Endothelial cell of umbilical vein (primary cell): ENCODE results near the gene PPP1R3F. TPM values are rescaled to one million over a fixed set of nuclear protein-coding genes. Genes with fewer than 3 reads are reported as not detected.

Source experiments
- BruUV-seq: library from RNA; stranded (reverse); fragments of 400-500 nt; replicated peaks from 2 replicates; lab custom pipeline; 2021; lab: Mats Ljungman, UMichigan
- CTCF ChIA-PET: fragments of 300-600, 350-600 bp; sonication (Branson Sonifier 250); formaldehyde crosslinking; loops from one replicate; lab custom pipeline; 2021; ENCODE audit warnings: antibody characterized with exemption, inconsistent platforms; lab: Charles Lee
- POLR2A ChIA-PET: fragments of 300-600, 350-600 bp; sonication (Branson Sonifier 250); formaldehyde crosslinking; loops from one replicate; lab custom pipeline; 2021; ENCODE audit warnings: antibody characterized with exemption, inconsistent platforms; lab: Charles Lee
- DNase-seq: peaks from one replicate; pipeline ENCODE4 v3.0.0-alpha.2; 2011; ENCODE audit warnings: low read depth, low spot score
- FAIRE-seq: peaks from 2 replicates; lab custom pipeline; 2011; peaks lifted over from hg19 to GRCh38; lab: Jason Lieb, UNC
- H2AFZ ChIP-seq: 2 replicates; pipeline ENCODE4 v1.6.0; 2012; ENCODE audit warnings: low read depth, low read length, control low read depth, inconsistent platforms
- H3K27ac ChIP-seq: 2 replicates; pipeline ENCODE4 v1.5.1; 2011; ENCODE audit warnings: low read depth, mild to moderate bottlenecking, control low read depth, low read length, moderate library complexity; ENCODE audit not compliant: insufficient read depth
- H3K27me3 ChIP-seq, 2 experiments: 2 replicates each; pipeline versions ENCODE4 v1.6.0 to v1.6.1; 2011; ENCODE audit warnings: low read length in 2 of 2, mixed read lengths in 1 of 2; ENCODE audit not compliant: control insufficient read depth in 2 of 2, insufficient read depth in 2 of 2
- H3K36me3 ChIP-seq, 2 experiments: 2 replicates in 1 of 2; 3 replicates in 1 of 2; pipeline ENCODE4 v1.5.1; 2011; ENCODE audit warnings: low read length in 2 of 2, mild to moderate bottlenecking in 1 of 2, moderate library complexity in 1 of 2; ENCODE audit not compliant: control insufficient read depth in 2 of 2, insufficient read depth in 2 of 2; ENCODE audit errors: extremely low read depth in 1 of 2
- H3K4me1 ChIP-seq: 3 replicates; pipeline ENCODE4 v1.5.1; 2011; ENCODE audit warnings: mild to moderate bottlenecking, low read length; ENCODE audit not compliant: control insufficient read depth, insufficient read depth; ENCODE audit errors: extremely low read depth
- H3K4me2 ChIP-seq: 2 replicates; pipeline ENCODE4 v1.6.1; 2011; ENCODE audit warnings: low read length, control low read depth, mixed read lengths; ENCODE audit not compliant: insufficient read depth
- H3K4me3 ChIP-seq, 3 experiments: fragments of 200-600 bp in 1 of 3; sonication (generic), shearing (Covaris generic) in 1 of 3; replicated peaks in 1 of 3; 2 replicates each; pipeline ENCODE4 v1.5.1; 2011 to 2016; ENCODE audit warnings: control low read depth in 3 of 3, low read length in 3 of 3, mild to moderate bottlenecking in 2 of 3, inconsistent platforms in 1 of 3, low read depth in 1 of 3, moderate library complexity in 1 of 3; ENCODE audit not compliant: insufficient read depth in 1 of 3
- H3K79me2 ChIP-seq: 2 replicates; pipeline ENCODE4 v1.6.0; 2012; ENCODE audit warnings: low read length, inconsistent platforms; ENCODE audit not compliant: control insufficient read depth, insufficient read depth
- H3K9ac ChIP-seq: replicated peaks from 2 replicates; pipeline ENCODE3; 2011; ENCODE audit warnings: low read length, control low read depth; ENCODE audit not compliant: insufficient read depth; ENCODE audit errors: extremely low read depth
- H3K9me1 ChIP-seq: replicated peaks from 3 replicates; pipeline ENCODE4 v1.6.0; 2011; ENCODE audit warnings: mild to moderate bottlenecking, low read length; ENCODE audit not compliant: control insufficient read depth, insufficient read depth; ENCODE audit errors: extremely low read depth
- H3K9me3 ChIP-seq: replicated peaks from 2 replicates; pipeline ENCODE4 v1.5.1; 2012; ENCODE audit warnings: low read length, inconsistent platforms; ENCODE audit not compliant: control insufficient read depth, insufficient read depth
- H4K20me1 ChIP-seq: replicated peaks from 2 replicates; pipeline ENCODE3; 2011; ENCODE audit warnings: mild to moderate bottlenecking, low read length; ENCODE audit not compliant: control insufficient read depth, insufficient read depth; ENCODE audit errors: extremely low read depth
- CTCF ChIP-seq, 2 donors: IDR thresholded peaks; 1 replicate in 1 of 2; 2 replicates in 1 of 2; pipeline ENCODE4 v1.5.1; 2011; ENCODE audit warnings: low read length in 2 of 2, mild to moderate bottlenecking in 2 of 2, moderate library complexity in 2 of 2, control low read depth in 1 of 2, inconsistent platforms in 1 of 2, low read depth in 1 of 2; ENCODE audit not compliant: insufficient read depth in 1 of 2; ENCODE audit errors: extremely low read depth in 1 of 2
- EZH2 ChIP-seq: IDR thresholded peaks from 2 replicates; pipeline ENCODE4 v1.6.1; 2012; ENCODE audit warnings: borderline replicate concordance, low read depth, mild to moderate bottlenecking, moderate library complexity, low read length, inconsistent platforms; ENCODE audit not compliant: severe bottlenecking
- FOS ChIP-seq: IDR thresholded peaks from 2 replicates; pipeline ENCODE4 v1.6.1; 2011; ENCODE audit warnings: mild to moderate bottlenecking, low read length, moderate library complexity, borderline replicate concordance; ENCODE audit not compliant: insufficient read depth
- GATA2 ChIP-seq: IDR thresholded peaks from 2 replicates; pipeline ENCODE4 v1.7.0; 2011; ENCODE audit warnings: low read depth, mild to moderate bottlenecking, moderate library complexity, mixed read lengths, low read length; ENCODE audit not compliant: insufficient read length, insufficient read depth
- JUN ChIP-seq: IDR thresholded peaks from 2 replicates; pipeline ENCODE4 v1.6.1; 2011; ENCODE audit warnings: borderline replicate concordance, low read depth; ENCODE audit not compliant: insufficient read length, insufficient read depth
- MAX ChIP-seq: IDR thresholded peaks from 2 replicates; pipeline ENCODE4 v1.6.1; 2011; ENCODE audit not compliant: insufficient read depth, insufficient read length
- MYC ChIP-seq: IDR thresholded peaks from one replicate; pipeline ENCODE4 v1.6.1; 2011; ENCODE audit warnings: mild to moderate bottlenecking, low read depth, low read length
- POLR2A ChIP-seq: IDR thresholded peaks from 2 replicates; pipeline ENCODE4 v1.6.1; 2012; ENCODE audit warnings: low read depth, mild to moderate bottlenecking, control low read depth, low read length
- POLR2AphosphoS5 ChIP-seq: IDR thresholded peaks from 2 replicates; pipeline ENCODE4 v1.6.1; 2012; ENCODE audit warnings: low read depth, mild to moderate bottlenecking, control low read depth, low read length, moderate library complexity; ENCODE audit not compliant: insufficient read depth
- dilution Hi-C: fragments of 300-500 bp; cut with MboI; formaldehyde crosslinking; loops from one replicate; pipeline ENCODE4 v1.15.0; 2019; ENCODE audit warnings: low sequenced_read_pairs; ENCODE audit not compliant: extremely low pct_ligation_motif_present
- intact Hi-C: fragments of 100-400 bp; cut with micrococcal nuclease; formaldehyde crosslinking; loops from one replicate; pipeline ENCODE4 v1.10.0; 2022
- polyA plus RNA-seq, 4 experiments: library from polyadenylated mRNA; depleted of rRNA in 3 of 4; stranded (reverse) in 3 of 4; unstranded in 1 of 4; fragments of >200 nt; gene quantifications; 2 replicates each; pipeline versions ENCODE4 v1.2.1 to v1.2.3, GENCODE V29; 2011 to 2012; ENCODE audit warnings: missing spikeins in 1 of 4
- total RNA-seq: library from RNA; stranded (reverse); gene quantifications from 2 replicates; pipeline ENCODE4 v1.2.3, GENCODE V29; 2021

Gene PPP1R3F
- total and polyA plus RNA-seq, 2 donors (not counting 3 experiments of a cell fraction or from before 2014, with no cell fraction given): 1.5 to 2.5 TPM

GRCh38 chrX:49227726-49228125 lies 41.9 kb upstream of the PPP1R3F start:
- H3K9ac ChIP-seq: no peak overlapping the region
- H3K4me1 ChIP-seq: no peaks in the 10 kb centered on the region
- dilution Hi-C loops (no loop called here), intact Hi-C loops (no loop called here)
- no peak overlapping the region for H3K4me3 ChIP-seq
- FAIRE-seq: no peak
- no peak overlapping the region for H3K4me2 ChIP-seq
- H3K9me3 ChIP-seq: no peaks in the 10 kb centered on the region
- H3K27ac ChIP-seq: no peak overlapping the region
- H2AFZ ChIP-seq: no peak overlapping the region
- no peaks in the 10 kb centered on the region for H3K79me2 ChIP-seq
- TF ChIP-seq POLR2AphosphoS5: no peak
- no peak for TF ChIP-seq GATA2
- TF ChIP-seq POLR2A: no peak
- TF ChIP-seq MYC: no peak
- no peak for TF ChIP-seq CTCF (IDR thresholded peaks at IDR 0.05; ENCODE audit: extremely low read depth in 1 of 2, insufficient read depth in 1 of 2, low read depth in 1 of 2, low read length in 2 of 2)
- H3K27me3 ChIP-seq: no peaks in the 10 kb centered on the region
- no TSS peak for BruUV-seq
- H4K20me1 ChIP-seq: no peaks in the 10 kb centered on the region
- no peak for DNase-seq
- POLR2A ChIA-PET: no interaction called here
- H3K36me3 ChIP-seq: no peaks in the 10 kb centered on the region
- CTCF ChIA-PET: no interaction called here
- no peaks in the 10 kb centered on the region for H3K9me1 ChIP-seq

GRCh38 chrX:49228185-49228584 lies 41.4 kb upstream of the PPP1R3F start:
- H3K9ac ChIP-seq: no peak overlapping the region
- no TSS peak for BruUV-seq
- dilution Hi-C loops: no loop called here
- H3K36me3 ChIP-seq: no peaks in the 10 kb centered on the region
- DNase-seq (no peak), FAIRE-seq (no peak)
- ChIA-PET CTCF (no interaction called here), POLR2A (no interaction called here)
- H3K9me1 ChIP-seq: no peaks in the 10 kb centered on the region
- H3K4me1 ChIP-seq: no peaks in the 10 kb centered on the region
- no peaks in the 10 kb centered on the region for H3K9me3 ChIP-seq
- no peak overlapping the region for H3K27ac ChIP-seq
- H4K20me1 ChIP-seq: no peaks in the 10 kb centered on the region
- no peak overlapping the region for H2AFZ ChIP-seq
- H3K4me2 ChIP-seq: no peak overlapping the region
- H3K27me3 ChIP-seq: no peaks in the 10 kb centered on the region
- intact Hi-C loops: no loop called here
- no peak overlapping the region for H3K4me3 ChIP-seq
- no peak for TF ChIP-seq MYC
- TF ChIP-seq EZH2: no peak
- no peak for TF ChIP-seq FOS
- no peak for TF ChIP-seq MAX
- no peak for TF ChIP-seq CTCF (IDR thresholded peaks at IDR 0.05; ENCODE audit: extremely low read depth in 1 of 2, insufficient read depth in 1 of 2, low read depth in 1 of 2, low read length in 2 of 2)
- TF ChIP-seq POLR2A: no peak
- no peak for TF ChIP-seq POLR2AphosphoS5
- TF ChIP-seq JUN: no peak
- no peak for TF ChIP-seq GATA2
- H3K79me2 ChIP-seq: no peaks in the 10 kb centered on the region
